ENCODE data around the gene ACSL1. TPM values are rescaled to one million over a fixed set of nuclear protein-coding genes. Genes with fewer than 3 reads are reported as not detected.
A peak's percentile ranks its signal among the peaks of the same experiment; 100 is the strongest.
"Not testable (repeated sequence)": the region's sequence is repeated elsewhere in the genome, so short reads cannot be mapped to it uniquely, and the experiment has no call there.

The ACSL1 gene
- total RNA-seq, 1 donor from 2014 or later = 31.7 TPM

GRCh38 chr4:184747034-184747830, 78.5 kb downstream of the ACSL1 start:
- H3K36me3 Mint-ChIP-seq (ENCODE audit: unreplicated experiment) = peaks cover 2% of the 10 kb centered on the region
- peaks cover 5% of the 10 kb centered on the region for H3K9me3 Mint-ChIP-seq (ENCODE audit: unreplicated experiment)
- no peaks in the 10 kb centered on the region for H3K27me3 Mint-ChIP-seq (ENCODE audit: unreplicated experiment)
- no peak for TF ChIP-seq CTCF (IDR thresholded peaks at IDR 0.05; ENCODE audit: partially characterized antibody, unreplicated experiment)
- H3K4me1 Mint-ChIP-seq (ENCODE audit: low read depth, unreplicated experiment) = peaks cover 29% of the 10 kb centered on the region
- H3K4me3 Mint-ChIP-seq (ENCODE audit: unreplicated experiment) = no peak overlapping the region
- DNase-seq = no peak
- peak overlapping the region; percentile 56 for H3K27ac Mint-ChIP-seq (ENCODE audit: unreplicated experiment)

GRCh38 chr4:184745831-184746795, 79.7 kb downstream of the ACSL1 start:
- Mint-ChIP-seq H3K4me3 (ENCODE audit: unreplicated experiment) (no peak overlapping the region), H3K27me3 (ENCODE audit: unreplicated experiment) (no peaks in the 10 kb centered on the region), H3K27ac (ENCODE audit: unreplicated experiment) (no peak overlapping the region)

GRCh38 chr4:184744236-184744635, 81.5 kb downstream of the ACSL1 start:
- Mint-ChIP-seq H3K9me3 (ENCODE audit: unreplicated experiment) (peaks cover 4% of the 10 kb centered on the region), H3K27ac (ENCODE audit: unreplicated experiment) (no peak overlapping the region), H3K27me3 (ENCODE audit: unreplicated experiment) (peaks cover 5% of the 10 kb centered on the region), H3K4me1 (ENCODE audit: low read depth, unreplicated experiment) (peaks cover 16% of the 10 kb centered on the region), H3K4me3 (ENCODE audit: unreplicated experiment) (no peak overlapping the region), H3K36me3 (ENCODE audit: unreplicated experiment) (peaks cover 9% of the 10 kb centered on the region)
- DNase-seq = no peak
- TF ChIP-seq CTCF (IDR thresholded peaks at IDR 0.05; ENCODE audit: partially characterized antibody, unreplicated experiment) = no peak

More at GRCh38 chr4:184745831-184746795, 79.7 kb downstream of the ACSL1 start:
- peak; percentile 69 for DNase-seq
- Mint-ChIP-seq H3K36me3 (ENCODE audit: unreplicated experiment) (peaks cover 4% of the 10 kb centered on the region), H3K4me1 (ENCODE audit: low read depth, unreplicated experiment) (peaks cover 22% of the 10 kb centered on the region), H3K9me3 (ENCODE audit: unreplicated experiment) (peaks cover 5% of the 10 kb centered on the region)
- TF ChIP-seq CTCF (IDR thresholded peaks at IDR 0.05; ENCODE audit: partially characterized antibody, unreplicated experiment) = peak; percentile 86

GRCh38 chr4:184743650-184744049, 82.1 kb downstream of the ACSL1 start:
- no peak for TF ChIP-seq CTCF (IDR thresholded peaks at IDR 0.05; ENCODE audit: partially characterized antibody, unreplicated experiment)
- Mint-ChIP-seq H3K27ac (ENCODE audit: unreplicated experiment) (no peak overlapping the region), H3K9me3 (ENCODE audit: unreplicated experiment) (peaks cover 4% of the 10 kb centered on the region), H3K36me3 (ENCODE audit: unreplicated experiment) (peaks cover 9% of the 10 kb centered on the region), H3K27me3 (ENCODE audit: unreplicated experiment) (peaks cover 5% of the 10 kb centered on the region), H3K4me1 (ENCODE audit: low read depth, unreplicated experiment) (peaks cover 15% of the 10 kb centered on the region), H3K4me3 (ENCODE audit: unreplicated experiment) (no peak overlapping the region)
- DNase-seq = no peak

GRCh38 chr4:184741651-184742050, 84.1 kb downstream of the ACSL1 start:
- not testable (repeated sequence) for H3K9me3 Mint-ChIP-seq (ENCODE audit: unreplicated experiment); H3K27me3 Mint-ChIP-seq (ENCODE audit: unreplicated experiment); H3K27ac Mint-ChIP-seq (ENCODE audit: unreplicated experiment); H3K36me3 Mint-ChIP-seq (ENCODE audit: unreplicated experiment); DNase-seq; H3K4me1 Mint-ChIP-seq (ENCODE audit: low read depth, unreplicated experiment); H3K4me3 Mint-ChIP-seq (ENCODE audit: unreplicated experiment)
